HepG2 (cell line): ENCODE results near the gene BHLHE23. TPM values are rescaled to one million over a fixed set of nuclear protein-coding genes. Genes with fewer than 3 reads are reported as not detected.

Experiments used
- HCFC1 ChIP-seq: fragments of 150-350 bp; IDR thresholded peaks from 2 replicates; pipeline ENCODE4 v1.6.1; 2014; ENCODE audit warnings: low read depth, low read length
- HES4 ChIP-seq: sonication (generic); formaldehyde crosslinking; IDR thresholded peaks from 2 replicates; pipeline ENCODE4 v1.9.0; 2021; ENCODE audit warnings: mild to moderate bottlenecking, missing genetic modification reagents, borderline replicate concordance
- MYPOP ChIP-seq: sonication (generic); formaldehyde crosslinking; IDR thresholded peaks from 2 replicates; pipeline ENCODE4 v1.8.1; 2023; ENCODE audit warnings: mild to moderate bottlenecking, moderate library complexity, missing genetic modification reagents
- SETDB1 ChIP-seq: sonication (generic); formaldehyde crosslinking; IDR thresholded peaks from 2 replicates; pipeline ENCODE4 v1.5.1; 2020; ENCODE audit warnings: missing genetic modification reagents, mild to moderate bottlenecking, borderline replicate concordance
- ZNF253 ChIP-seq: sonication (generic); formaldehyde crosslinking; IDR thresholded peaks from 2 replicates; pipeline ENCODE4 v1.8.0; 2022; ENCODE audit warnings: mild to moderate bottlenecking, missing genetic modification reagents, borderline replicate concordance
- ZNF280B ChIP-seq: sonication (generic); formaldehyde crosslinking; IDR thresholded peaks from 2 replicates; pipeline ENCODE4 v1.5.0; 2020; ENCODE audit warnings: missing genetic modification reagents, mild to moderate bottlenecking, borderline replicate concordance
- ZNF546 ChIP-seq: sonication (generic); formaldehyde crosslinking; conservative IDR thresholded peaks from 2 replicates; pipeline ENCODE4 v1.8.1; 2023; ENCODE audit warnings: mild to moderate bottlenecking, missing genetic modification reagents
- ZNF563 ChIP-seq: sonication (generic); formaldehyde crosslinking; IDR thresholded peaks from 2 replicates; pipeline ENCODE4 v1.8.0; 2022; ENCODE audit warnings: mild to moderate bottlenecking, moderate library complexity, missing genetic modification reagents
- ZSCAN31 ChIP-seq: sonication (generic); formaldehyde crosslinking; IDR thresholded peaks from 2 replicates; pipeline ENCODE4 v1.5.0; 2020; ENCODE audit warnings: low read depth, mild to moderate bottlenecking, missing genetic modification reagents
- polyA plus RNA-seq, 8 experiments: library from polyadenylated mRNA; depleted of rRNA in 3 of 8; stranded (reverse) in 7 of 8; unstranded in 1 of 8; fragments of >200 nt; fragmentation: Illumina TruSeq in 4 of 8; extraction: Trizol in 4 of 8; gene quantifications; 2 replicates each; pipeline versions ENCODE4 v1.2.1 to v1.2.3, GENCODE V29; 2011 to 2016; ENCODE audit warnings: low read depth in 4 of 8, missing spikeins in 1 of 8, mixed read lengths in 1 of 8; ENCODE audit not compliant: insufficient read depth in 1 of 8
- total RNA-seq, 5 experiments: library from RNA; depleted of rRNA; stranded (reverse); fragments of >200 nt; fragmentation: Illumina TruSeq; extraction: Trizol; gene quantifications; 2 replicates each; pipeline ENCODE4 v1.2.3, GENCODE V29; 2016; ENCODE audit warnings: low read depth in 1 of 5

BHLHE23 gene
- total and polyA plus RNA-seq, 2 of the 13 experiments (the other 11 are each of a cell fraction or from before 2014, with no cell fraction given) = not detected

GRCh38 chr20:62956387-62957135 is 50.2 kb downstream of the BHLHE23 start (continued):
- TF ChIP-seq ZNF280B (CRISPR knock-in tag) (0 out of 2 replicates have a peak, but pooled peaks have one; percentile 15), HCFC1 (no peak), ZNF546 (CRISPR knock-in tag) (peak; percentile 54; the same call in 1 of the 2 replicates), ZNF563 (CRISPR knock-in tag) (peak; percentile 68; the same call in 1 of the 2 replicates), ZSCAN31 (CRISPR knock-in tag) (0 out of 2 replicates have a peak, but pooled peaks have one; percentile 29), ZNF253 (CRISPR knock-in tag) (0 out of 2 replicates have a peak, but pooled peaks have one; percentile 53), HES4 (CRISPR knock-in tag) (peak; percentile 28; the same call in 1 of the 2 replicates), SETDB1 (0 out of 2 replicates have a peak, but pooled peaks have one; percentile 50), MYPOP (CRISPR knock-in tag) (no peak)

Other genes with a start within 250 kb of the BHLHE23 start
- 34.8 and 35.9 TPM in 2 replicates for gene MRGBP, start 210.5 kb downstream of the BHLHE23 start, total RNA-seq (2016; rRNA removed; fragmentation: Illumina TruSeq; extraction: Trizol)
- gene MRGBP, start 210.5 kb downstream of the BHLHE23 start, polyA plus RNA-seq (2011; rRNA removed) = 31.6 and 34.2 TPM in 2 replicates
- gene OGFR, start 202.1 kb downstream of the BHLHE23 start, total RNA-seq (2016; rRNA removed; fragmentation: Illumina TruSeq; extraction: Trizol) = 68.3 and 81.8 TPM in 2 replicates
- gene OGFR, start 202.1 kb downstream of the BHLHE23 start, polyA plus RNA-seq (2011; rRNA removed) = 47.7 and 62.2 TPM in 2 replicates
- 53.3 and 204 TPM in 2 replicates for gene COL9A3, start 189.9 kb downstream of the BHLHE23 start, total RNA-seq (2016; rRNA removed; fragmentation: Illumina TruSeq; extraction: Trizol)
- 155 and 175 TPM in 2 replicates for gene COL9A3, start 189.9 kb downstream of the BHLHE23 start, polyA plus RNA-seq (2011; rRNA removed)
- 20.0 and 21.1 TPM in 2 replicates for gene TCFL5, start 145.1 kb downstream of the BHLHE23 start, total RNA-seq (2016; rRNA removed; fragmentation: Illumina TruSeq; extraction: Trizol)
- gene TCFL5, start 145.1 kb downstream of the BHLHE23 start, polyA plus RNA-seq (2011; rRNA removed) = 14.2 and 14.8 TPM in 2 replicates
- 75.1 and 77.0 TPM in 2 replicates for gene DIDO1, start 80.5 kb downstream of the BHLHE23 start, total RNA-seq (2016; rRNA removed; fragmentation: Illumina TruSeq; extraction: Trizol)
- 72.6 and 75.0 TPM in 2 replicates for gene DIDO1, start 80.5 kb downstream of the BHLHE23 start, polyA plus RNA-seq (2011; rRNA removed)
- gene GID8, start 68.8 kb downstream of the BHLHE23 start, total RNA-seq (2016; rRNA removed; fragmentation: Illumina TruSeq; extraction: Trizol) = 59.8 and 74.4 TPM in 2 replicates
- 39.0 and 39.6 TPM in 2 replicates for gene GID8, start 68.8 kb downstream of the BHLHE23 start, polyA plus RNA-seq (2011; rRNA removed)
- gene SLC17A9, start 54.3 kb downstream of the BHLHE23 start, total RNA-seq (2016; rRNA removed; fragmentation: Illumina TruSeq; extraction: Trizol) = 33.6 and 110 TPM in 2 replicates
- gene SLC17A9, start 54.3 kb downstream of the BHLHE23 start, polyA plus RNA-seq (2011; rRNA removed) = 191 and 280 TPM in 2 replicates
- 37.7 and 39.8 TPM in 2 replicates for gene YTHDF1, start 209.2 kb upstream of the BHLHE23 start, total RNA-seq (2016; rRNA removed; fragmentation: Illumina TruSeq; extraction: Trizol)
- gene YTHDF1, start 209.2 kb upstream of the BHLHE23 start, polyA plus RNA-seq (2011; rRNA removed) = 34.5 and 36.4 TPM in 2 replicates
- 0.20 and 0.27 TPM in 2 replicates for gene BIRC7, start 228.9 kb upstream of the BHLHE23 start, total RNA-seq (2016; rRNA removed; fragmentation: Illumina TruSeq; extraction: Trizol)
- 5.1 and 8.6 TPM in 2 replicates for gene BIRC7, start 228.9 kb upstream of the BHLHE23 start, polyA plus RNA-seq (2011; rRNA removed)
- gene NKAIN4, start 247.5 kb upstream of the BHLHE23 start, total RNA-seq (2016; rRNA removed; fragmentation: Illumina TruSeq; extraction: Trizol) = not detected in 2 replicates
- gene NKAIN4, start 247.5 kb upstream of the BHLHE23 start, polyA plus RNA-seq (2011; rRNA removed) = not detected in 2 replicates